ENCODE measurements around the gene TRIM34. TPM values are rescaled to one million over a fixed set of nuclear protein-coding genes. Genes with fewer than 3 reads are reported as not detected.
"Not testable (repeated sequence)": the region's sequence is repeated elsewhere in the genome, so short reads cannot be mapped to it uniquely, and the experiment has no call there.

The TRIM34 gene
- total RNA-seq, 1 experiment from 2014 or later: 10.6 TPM

DNA sequence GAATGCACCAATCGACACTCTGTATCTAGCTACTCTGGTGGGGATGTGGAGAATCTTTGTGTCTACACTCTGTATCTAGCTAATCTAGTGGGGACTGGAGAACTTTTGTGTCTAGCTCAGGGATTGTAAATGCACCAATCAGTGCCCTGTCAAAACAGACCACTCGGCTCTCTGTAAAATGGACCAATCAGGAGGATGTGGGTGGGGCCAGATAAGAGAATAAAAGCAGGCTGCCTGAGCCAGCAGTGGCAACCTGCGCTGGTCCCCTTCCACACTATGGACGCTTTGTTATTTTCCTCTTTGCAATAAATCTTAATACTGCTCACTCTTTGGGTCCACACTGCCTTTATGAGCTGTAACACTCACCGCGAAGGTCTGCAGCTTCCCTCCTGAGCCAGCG lies 58.8 kb downstream of the TRIM34 start:
- not testable (repeated sequence) for H3K27me3 ChIP-seq (replicated peaks); H3K9me3 ChIP-seq (replicated peaks); DNase-seq (ENCODE audit: low read depth in 1 of 2, low spot score in 2 of 2)
- Histone ChIP-seq H3K36me3 (peaks cover 44% of the 10 kb centered on the region), H3K4me3 (peak overlapping the region; percentile 40), H3K4me1 (replicated peaks) (peaks cover 12% of the 10 kb centered on the region), H3K27ac (peak overlapping the region; percentile 96)

DNA sequence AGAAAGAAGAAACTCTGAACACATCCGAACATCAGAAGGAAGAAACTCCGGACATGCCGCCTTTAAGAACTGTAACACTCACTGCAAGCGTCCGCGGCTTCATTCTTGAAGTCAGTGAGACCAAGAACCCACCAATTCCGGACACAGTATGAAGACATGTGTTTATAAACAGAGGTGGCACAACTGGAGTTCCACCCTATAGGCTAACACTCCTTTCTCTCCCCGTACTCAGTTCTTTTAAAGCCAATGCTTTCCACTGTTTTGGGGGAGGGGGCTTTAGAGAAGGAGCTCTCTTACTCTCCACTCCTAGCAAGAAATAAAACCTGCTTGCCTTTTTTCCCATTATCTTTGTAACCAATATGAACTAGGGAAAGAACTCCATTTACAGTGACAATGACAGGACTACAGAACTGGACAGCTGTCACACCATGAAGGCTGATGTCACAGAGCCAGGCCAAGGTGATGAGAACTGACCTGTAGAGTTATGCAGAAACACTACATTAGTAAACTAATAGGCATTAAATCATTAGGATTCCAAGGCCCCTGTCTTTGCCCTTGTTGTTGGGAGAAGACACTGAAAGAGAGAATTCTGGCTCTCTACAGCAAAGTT lies 59.3 kb downstream of the TRIM34 start:
- no peak for DNase-seq (ENCODE audit: low read depth in 1 of 2, low spot score in 2 of 2)
- Histone ChIP-seq H3K27ac (peak overlapping the region; percentile 96), H3K9me3 (replicated peaks) (no peaks in the 10 kb centered on the region), H3K27me3 (replicated peaks) (no peaks in the 10 kb centered on the region), H3K4me1 (replicated peaks) (peaks cover 16% of the 10 kb centered on the region), H3K36me3 (peaks cover 39% of the 10 kb centered on the region), H3K4me3 (peak overlapping the region; percentile 40)

DNA sequence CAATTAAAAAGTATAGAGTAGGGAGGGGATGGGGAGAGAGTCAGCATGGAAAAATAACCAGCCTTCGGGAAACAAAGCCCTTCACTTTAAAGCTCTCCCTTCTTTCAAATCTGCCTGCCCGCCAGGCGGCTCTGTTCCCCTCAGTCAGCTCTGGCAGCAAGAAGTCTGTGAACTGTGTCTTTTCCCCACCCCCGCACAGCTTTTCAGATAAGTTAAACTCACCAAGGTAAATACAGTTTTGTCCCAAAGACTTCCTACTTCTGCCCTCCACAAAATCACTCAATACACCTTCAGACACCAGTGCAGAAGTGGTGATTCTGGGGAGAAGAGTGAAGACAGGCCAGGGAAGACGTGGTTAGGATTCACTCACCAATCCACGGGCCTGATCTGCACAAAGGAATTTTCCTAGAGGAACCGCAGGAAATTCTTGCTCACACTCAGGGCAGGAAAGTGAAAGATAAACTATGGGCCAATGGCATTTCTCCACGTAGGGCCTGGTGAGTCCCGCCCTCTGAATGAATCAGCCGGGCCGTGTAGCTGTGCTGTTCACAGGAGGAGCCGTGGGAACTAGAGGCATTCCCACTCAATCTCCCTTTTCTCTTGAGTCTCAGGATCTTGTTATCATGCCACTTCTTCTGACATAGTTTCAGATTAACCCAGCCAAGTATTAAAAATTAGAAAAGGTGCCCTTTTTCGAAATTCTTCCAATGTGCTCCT lies 60.0 kb downstream of the TRIM34 start, which contains the start of gene TRIM5:
Gene TRIM5 (minus strand): TSS at position 429 of the 717 bp plus-strand sequence. CDS start 4,897 bp downstream, outside the sequence.
- Histone ChIP-seq H3K27ac (peak within 1 kb of the TSS; percentile 96), H3K4me1 (replicated peaks) (peaks cover 19% of the 10 kb centered on the region), H3K9me3 (replicated peaks) (no peaks in the 10 kb centered on the region), H3K36me3 (peaks cover 32% of the 10 kb centered on the region), H3K27me3 (replicated peaks) (no peaks in the 10 kb centered on the region), H3K4me3 (peak within 1 kb of the TSS; percentile 40)
- DNase-seq (ENCODE audit: low read depth in 1 of 2, low spot score in 2 of 2): peak; percentile 96 to 99

DNA sequence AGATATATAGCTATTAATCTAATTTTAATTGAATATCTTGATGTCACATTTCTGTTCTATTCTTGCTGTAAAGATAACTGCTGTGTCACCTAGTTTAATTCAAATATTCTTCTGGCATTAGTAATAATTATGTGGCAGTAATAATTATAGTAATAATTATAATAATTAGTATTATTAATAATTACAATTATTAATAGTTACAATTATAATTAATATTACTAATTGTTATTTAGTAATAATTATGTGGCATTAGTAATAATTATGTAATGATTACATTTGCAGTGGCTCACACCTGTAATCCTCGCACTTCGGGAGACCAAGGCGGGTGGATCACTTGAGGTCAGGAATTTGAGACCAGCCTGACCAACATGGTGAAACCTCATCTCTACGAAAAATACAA lies 61.6 kb downstream of the TRIM34 start:
- Histone ChIP-seq H3K27me3 (replicated peaks) (no peaks in the 10 kb centered on the region), H3K27ac (no peak overlapping the region), H3K4me1 (replicated peaks) (peaks cover 20% of the 10 kb centered on the region), H3K9me3 (replicated peaks) (no peaks in the 10 kb centered on the region), H3K4me3 (no peak overlapping the region), H3K36me3 (peaks cover 16% of the 10 kb centered on the region)
- no peak for DNase-seq (ENCODE audit: low read depth in 1 of 2, low spot score in 2 of 2)

DNA sequence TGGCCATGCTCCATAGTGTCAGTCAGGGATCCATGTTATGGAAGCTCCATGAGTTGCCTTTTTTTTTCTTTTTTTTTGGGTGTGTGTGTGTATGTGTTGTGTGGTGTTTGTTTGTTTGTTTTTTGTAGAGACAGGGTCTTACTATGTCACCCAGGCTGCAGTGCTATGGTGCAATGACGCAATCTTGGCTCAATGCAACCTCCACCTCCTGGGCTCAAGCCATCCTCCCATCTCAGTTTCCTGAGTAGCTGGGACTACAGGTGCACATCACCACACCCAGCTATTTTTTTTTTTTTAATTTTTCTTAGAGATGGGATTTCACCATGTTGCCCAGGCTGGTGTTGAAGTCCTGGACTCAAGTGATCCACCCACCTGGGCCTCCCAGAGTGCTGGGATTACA lies 63.7 kb downstream of the TRIM34 start:
- Histone ChIP-seq H3K27me3 (replicated peaks) (no peaks in the 10 kb centered on the region), H3K27ac (no peak overlapping the region), H3K9me3 (replicated peaks) (no peaks in the 10 kb centered on the region), H3K36me3 (peaks cover 8% of the 10 kb centered on the region; the same call in 1 of the 2 replicates), H3K4me3 (no peak overlapping the region), H3K4me1 (replicated peaks) (peaks cover 23% of the 10 kb centered on the region)
- DNase-seq (ENCODE audit: low read depth in 1 of 2, low spot score in 2 of 2): no peak

DNA sequence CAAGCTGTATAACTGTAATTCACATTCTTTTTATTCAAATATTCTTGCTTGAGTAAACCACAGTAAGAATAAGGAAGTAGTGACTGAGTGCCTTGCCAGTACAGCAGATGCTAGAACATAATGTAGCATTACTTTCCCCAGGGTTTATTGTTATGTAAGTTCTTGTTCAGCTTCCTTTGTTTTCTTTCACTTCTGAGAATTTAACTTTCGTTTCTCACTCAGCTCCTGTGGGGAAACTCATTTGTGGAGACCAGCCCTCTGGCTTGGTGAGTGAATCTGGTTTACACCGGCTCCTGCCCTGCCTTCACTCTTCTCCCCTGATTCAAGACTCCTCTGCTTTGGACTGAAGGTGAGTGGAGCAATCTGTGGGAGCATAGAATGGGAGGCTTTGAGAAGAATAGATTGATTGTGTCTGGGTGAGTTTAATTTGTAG lies 64.8 kb downstream of the TRIM34 start, which contains the start of gene TRIM22:
Gene TRIM22 (plus strand): TSS at position 240 of the 433 bp plus-strand sequence. CDS start 6,443 bp downstream, outside the sequence.
- H3K4me1 ChIP-seq (replicated peaks): peaks cover 14% of the 10 kb centered on the region
- peak within 1 kb of the TSS; percentile 89 for H3K27ac ChIP-seq
- peaks cover 15% of the 10 kb centered on the region for H3K36me3 ChIP-seq
- DNase-seq (ENCODE audit: low read depth in 1 of 2, low spot score in 2 of 2): peak; percentile 56 to 86
- peak within 1 kb of the TSS; percentile 40 for H3K4me3 ChIP-seq
- H3K27me3 ChIP-seq (replicated peaks): no peaks in the 10 kb centered on the region
- H3K9me3 ChIP-seq (replicated peaks): no peaks in the 10 kb centered on the region

DNA sequence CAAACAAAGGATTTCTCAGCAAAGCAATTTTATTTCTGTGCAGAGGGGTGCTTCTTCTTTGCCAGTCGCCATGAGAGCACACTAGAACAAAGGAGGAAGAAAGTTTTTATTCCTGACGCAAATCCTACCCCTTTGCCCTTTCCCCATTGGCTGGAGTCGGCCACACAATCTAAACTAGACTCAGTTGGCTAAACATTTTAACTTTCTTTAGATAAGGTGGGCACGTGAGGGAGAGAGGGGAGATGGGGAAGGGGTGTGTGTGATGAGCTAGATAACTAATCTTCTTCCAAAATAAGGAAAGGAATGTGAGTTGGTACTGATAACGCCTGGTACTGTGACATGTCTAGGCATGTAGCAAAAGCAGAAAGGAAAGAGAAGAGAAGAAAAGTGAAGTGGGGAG lies 65.4 kb downstream of the TRIM34 start:
- Histone ChIP-seq H3K27ac (peak overlapping the region; percentile 89), H3K27me3 (replicated peaks) (no peaks in the 10 kb centered on the region)
- peak in 1 of 2 experiments; percentile 77 for DNase-seq (ENCODE audit: low read depth in 1 of 2, low spot score in 2 of 2)

DNA sequence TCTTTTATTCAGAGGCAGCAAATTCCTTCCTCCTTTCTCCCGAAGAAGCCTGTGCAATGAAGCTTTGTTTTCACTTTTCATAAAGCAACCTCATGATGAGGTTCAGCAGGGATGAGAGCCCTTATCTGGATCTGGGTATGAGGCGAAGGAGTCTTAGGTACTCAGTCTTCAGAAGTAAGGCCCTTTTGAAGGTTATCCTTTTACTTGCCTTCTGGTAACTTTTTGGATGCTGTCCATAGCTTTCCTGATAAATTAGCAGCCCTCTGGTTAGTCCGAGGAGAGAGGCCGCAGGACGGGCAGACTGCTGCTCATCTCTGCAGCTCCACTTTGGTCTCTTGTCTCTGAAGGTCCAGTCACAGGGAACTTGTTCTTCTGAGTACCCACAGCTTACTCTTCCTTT lies 65.9 kb downstream of the TRIM34 start:
- Histone ChIP-seq H3K27me3 (replicated peaks) (no peaks in the 10 kb centered on the region), H3K36me3 (peaks cover 18% of the 10 kb centered on the region), H3K27ac (peak overlapping the region; percentile 89), H3K4me1 (replicated peaks) (peaks cover 10% of the 10 kb centered on the region), H3K9me3 (replicated peaks) (no peaks in the 10 kb centered on the region), H3K4me3 (peak overlapping the region; percentile 40)
- peak in 1 of 2 experiments; percentile 73 for DNase-seq (ENCODE audit: low read depth in 1 of 2, low spot score in 2 of 2)

More for the DNA sequence above, 65.4 kb downstream of the TRIM34 start:
- Histone ChIP-seq H3K4me3 (peak overlapping the region; percentile 40), H3K4me1 (replicated peaks) (peaks cover 12% of the 10 kb centered on the region), H3K36me3 (peaks cover 17% of the 10 kb centered on the region), H3K9me3 (replicated peaks) (no peaks in the 10 kb centered on the region)

DNA sequence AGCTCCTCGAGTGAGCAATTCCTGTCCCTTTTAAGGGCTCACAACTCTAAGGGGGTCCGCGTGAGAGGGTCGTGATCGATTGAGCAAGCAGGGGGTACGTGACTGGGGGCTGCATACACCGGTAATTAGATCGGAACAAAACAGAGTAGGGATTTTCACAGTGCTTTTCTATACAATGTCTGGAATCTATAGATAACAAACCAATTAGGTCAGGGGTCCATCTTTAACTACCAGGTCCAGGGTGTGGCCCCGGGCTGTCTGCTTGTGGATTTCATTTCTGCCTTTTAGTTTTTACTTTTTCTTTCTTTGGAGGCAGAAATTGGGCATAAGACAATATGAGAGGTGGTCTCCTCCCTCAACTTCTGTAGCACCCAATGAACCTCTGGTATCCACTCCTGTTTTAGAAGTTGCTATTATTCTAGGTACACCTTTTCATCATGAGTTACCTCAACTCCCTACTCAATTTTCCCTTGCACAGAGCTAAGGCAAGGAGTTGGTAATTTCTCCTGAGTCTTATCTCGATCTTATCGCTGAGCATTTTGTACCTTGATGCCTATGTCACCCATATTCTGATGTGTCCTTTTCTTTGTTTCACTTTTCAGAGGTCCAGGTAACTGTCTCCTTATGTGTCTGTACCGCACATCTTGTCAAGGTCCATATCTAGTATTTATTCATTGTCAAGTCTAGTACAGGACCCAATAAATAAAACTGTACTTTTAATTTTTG lies 66.6 kb downstream of the TRIM34 start:
- Histone ChIP-seq H3K27ac (0 out of 2 replicates have a peak overlapping the region, but pooled peaks have one; percentile 89), H3K36me3 (peaks cover 24% of the 10 kb centered on the region), H3K4me3 (peak overlapping the region; percentile 40), H3K4me1 (replicated peaks) (peaks cover 10% of the 10 kb centered on the region)
- DNase-seq (ENCODE audit: low read depth in 1 of 2, low spot score in 2 of 2); H3K9me3 ChIP-seq (replicated peaks); H3K27me3 ChIP-seq (replicated peaks): not testable (repeated sequence)

DNA sequence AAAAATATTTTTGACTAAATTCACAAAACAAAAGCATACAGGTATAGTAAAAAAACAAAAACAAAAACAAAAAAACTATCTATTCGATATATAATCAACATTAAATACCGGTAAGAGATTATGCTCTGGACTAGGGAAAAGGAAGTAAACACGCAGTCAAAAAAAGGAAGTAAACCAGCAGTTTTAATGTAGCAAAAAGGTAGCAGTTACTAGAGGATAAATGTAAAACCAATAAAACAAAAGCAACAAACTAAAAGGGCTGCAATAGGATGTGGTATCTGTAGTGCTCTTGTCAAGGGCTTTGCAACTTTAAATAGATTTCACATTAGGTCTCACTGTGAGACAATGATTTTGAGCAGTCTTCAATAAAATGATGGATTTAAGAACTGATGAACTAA lies 67.2 kb downstream of the TRIM34 start:
- DNase-seq (ENCODE audit: low read depth in 1 of 2, low spot score in 2 of 2): no peak
- Histone ChIP-seq H3K9me3 (replicated peaks) (no peaks in the 10 kb centered on the region), H3K4me3 (no peak overlapping the region), H3K4me1 (replicated peaks) (peaks cover 10% of the 10 kb centered on the region), H3K36me3 (peaks cover 30% of the 10 kb centered on the region), H3K27me3 (replicated peaks) (no peaks in the 10 kb centered on the region), H3K27ac (no peak overlapping the region)

Other genes starting within 250 kb of the TRIM34 start
- not detected in 2 replicates for gene OR51M1, start 241.2 kb upstream of the TRIM34 start, total RNA-seq (2014; rRNA removed; shearing (Covaris generic))
- gene OR51Q1, start 202.9 kb upstream of the TRIM34 start, total RNA-seq (2014; rRNA removed; shearing (Covaris generic)): not detected in 2 replicates
- not detected in 2 replicates for gene OR51I1, start 183.5 kb upstream of the TRIM34 start, total RNA-seq (2014; rRNA removed; shearing (Covaris generic))
- not detected in 2 replicates for gene OR51I2, start 175.7 kb upstream of the TRIM34 start, total RNA-seq (2014; rRNA removed; shearing (Covaris generic))
- not detected in 2 replicates for gene OR52D1, start 136.3 kb upstream of the TRIM34 start, total RNA-seq (2014; rRNA removed; shearing (Covaris generic))
- not detected in 2 replicates for gene UBQLN3, start 115.0 kb upstream of the TRIM34 start, total RNA-seq (2014; rRNA removed; shearing (Covaris generic))
- gene UBQLNL, start 108.3 kb upstream of the TRIM34 start, total RNA-seq (2014; rRNA removed; shearing (Covaris generic)): 0.05 TPM in 1 of 2 replicates, not detected in the other
- not detected in 2 replicates for gene OR52H1, start 76.5 kb upstream of the TRIM34 start, total RNA-seq (2014; rRNA removed; shearing (Covaris generic))
- not detected in 2 replicates for gene OR52B6, start 44.1 kb upstream of the TRIM34 start, total RNA-seq (2014; rRNA removed; shearing (Covaris generic))
- 24.1 and 26.2 TPM in 2 replicates for gene TRIM6, start 28.4 kb upstream of the TRIM34 start, total RNA-seq (2014; rRNA removed; shearing (Covaris generic))
- gene TRIM5, start 60.1 kb downstream of the TRIM34 start, total RNA-seq (2014; rRNA removed; shearing (Covaris generic)): 37.2 and 51.1 TPM in 2 replicates
- 125 and 142 TPM in 2 replicates for gene TRIM22, start 64.8 kb downstream of the TRIM34 start, total RNA-seq (2014; rRNA removed; shearing (Covaris generic))
- not detected in 2 replicates for gene OR56B1, start 111.4 kb downstream of the TRIM34 start, total RNA-seq (2014; rRNA removed; shearing (Covaris generic))
- not detected in 2 replicates for gene OR52N4, start 129.2 kb downstream of the TRIM34 start, total RNA-seq (2014; rRNA removed; shearing (Covaris generic))
- not detected in 2 replicates for gene OR52N5, start 158.4 kb downstream of the TRIM34 start, total RNA-seq (2014; rRNA removed; shearing (Covaris generic))
- gene OR52N1, start 166.3 kb downstream of the TRIM34 start, total RNA-seq (2014; rRNA removed; shearing (Covaris generic)): not detected in 2 replicates
- not detected in 2 replicates for gene OR52N2, start 183.9 kb downstream of the TRIM34 start, total RNA-seq (2014; rRNA removed; shearing (Covaris generic))
- not detected in 2 replicates for gene OR52E6, start 216.9 kb downstream of the TRIM34 start, total RNA-seq (2014; rRNA removed; shearing (Covaris generic))
- gene OR52E8, start 232.7 kb downstream of the TRIM34 start, total RNA-seq (2014; rRNA removed; shearing (Covaris generic)): not detected in 2 replicates